ENCODE results near the gene GCN1.

The GCN1 gene

GRCh38 chr12:120230326-120230973 is 35.9 kb upstream of the GCN1 start:
- DNase-seq (ENCODE audit: low read depth in 4 of 4, low spot score in 1 of 4): no peak

- no peak for DNase-seq (ENCODE audit: low read depth in 4 of 4, low spot score in 1 of 4)
These were observed 35.2 kb upstream of the GCN1 start for GRCh38 chr12:120229487-120230325.

GRCh38 chr12:120229071-120229486 is 34.6 kb upstream of the GCN1 start:
- DNase-seq (ENCODE audit: low read depth in 4 of 4, low spot score in 1 of 4): no peak

GRCh38 chr12:120228291-120229070 is 34.0 kb upstream of the GCN1 start:
- DNase-seq (ENCODE audit: low read depth in 4 of 4, low spot score in 1 of 4): peak; percentile 75 to 87 (median 82)

GRCh38 chr12:120228041-120228290 is 33.5 kb upstream of the GCN1 start:
- no peak for DNase-seq (ENCODE audit: low read depth in 4 of 4, low spot score in 1 of 4)

- no peak for DNase-seq (ENCODE audit: low read depth in 4 of 4, low spot score in 1 of 4)
These were observed 32.9 kb upstream of the GCN1 start for GRCh38 chr12:120227233-120228040.

GRCh38 chr12:120225852-120226640 is 31.5 kb upstream of the GCN1 start:
- DNase-seq (ENCODE audit: low read depth in 4 of 4, low spot score in 1 of 4): no peak

GRCh38 chr12:120225200-120225558 is 30.7 kb upstream of the GCN1 start:
- no peak for DNase-seq (ENCODE audit: low read depth in 4 of 4, low spot score in 1 of 4)

- no peak for DNase-seq (ENCODE audit: low read depth in 4 of 4, low spot score in 1 of 4)
These were observed 30.0 kb upstream of the GCN1 start for GRCh38 chr12:120224304-120225199.

- no peak for DNase-seq (ENCODE audit: low read depth in 4 of 4, low spot score in 1 of 4)
These were observed 29.2 kb upstream of the GCN1 start for GRCh38 chr12:120223458-120224303.

- DNase-seq (ENCODE audit: low read depth in 4 of 4, low spot score in 1 of 4): no peak
These were observed 27.8 kb upstream of the GCN1 start for GRCh38 chr12:120222288-120222832.

- no peak for DNase-seq (ENCODE audit: low read depth in 4 of 4, low spot score in 1 of 4)
These were observed 27.0 kb upstream of the GCN1 start for GRCh38 chr12:120221576-120221900.

- DNase-seq (ENCODE audit: low read depth in 4 of 4, low spot score in 1 of 4): no peak
These were observed 26.5 kb upstream of the GCN1 start for GRCh38 chr12:120220838-120221575.

- no peak for DNase-seq (ENCODE audit: low read depth in 4 of 4, low spot score in 1 of 4)
These were observed 24.4 kb upstream of the GCN1 start for GRCh38 chr12:120218680-120219606.

GRCh38 chr12:120216742-120217605 is 22.5 kb upstream of the GCN1 start:
- no peak for DNase-seq (ENCODE audit: low read depth in 4 of 4, low spot score in 1 of 4)
